H9 (cell line): Measurements from ENCODE around the gene NCKAP5L. TPM values are rescaled to one million over a fixed set of nuclear protein-coding genes. Genes with fewer than 3 reads are reported as not detected.

ENCODE experiments used
- DNase-seq: peaks from one replicate; pipeline ENCODE4 v3.0.0-alpha.2; 2017
- H2AFZ ChIP-seq: one replicate; pipeline ENCODE4 v1.6.1; 2013; ENCODE audit warnings: mild to moderate bottlenecking, low read length, control low read depth, moderate library complexity
- H2AK5ac ChIP-seq: 2 replicates; pipeline ENCODE4 v1.6.1; 2013; ENCODE audit warnings: low read length, control low read depth, mixed read lengths; ENCODE audit not compliant: insufficient read length
- H2BK120ac ChIP-seq: one replicate; pipeline ENCODE4 v1.6.1; 2013; ENCODE audit warnings: low read depth, mild to moderate bottlenecking, low read length, control low read depth, inconsistent platforms; ENCODE audit not compliant: poor library complexity, severe bottlenecking
- H2BK12ac ChIP-seq: 2 replicates; pipeline ENCODE4 v1.6.1; 2013; ENCODE audit warnings: low read length, control low read depth, mixed read lengths, low read depth; ENCODE audit not compliant: insufficient read length
- H2BK15ac ChIP-seq: 2 replicates; pipeline ENCODE4 v1.6.1; 2013; ENCODE audit warnings: low read depth, low read length, control low read depth
- H2BK20ac ChIP-seq: one replicate; pipeline ENCODE4 v1.6.1; 2013; ENCODE audit warnings: low read depth, mild to moderate bottlenecking, low read length, control low read depth, inconsistent platforms; ENCODE audit not compliant: poor library complexity, severe bottlenecking
- H2BK5ac ChIP-seq: 2 replicates; pipeline ENCODE4 v1.6.1; 2013; ENCODE audit warnings: low read length, control low read depth, mixed read lengths; ENCODE audit not compliant: insufficient read length
- H3K14ac ChIP-seq: 2 replicates; pipeline ENCODE4 v1.6.1; 2013; ENCODE audit warnings: low read length, control low read depth; ENCODE audit not compliant: insufficient read depth
- H3K18ac ChIP-seq: 2 replicates; pipeline ENCODE4 v1.6.1; 2013; ENCODE audit warnings: low read depth, mild to moderate bottlenecking, mixed read lengths, low read length, control low read depth; ENCODE audit not compliant: insufficient read length
- H3K23ac ChIP-seq: 2 replicates; pipeline ENCODE4 v1.6.1; 2013; ENCODE audit warnings: low read length, control low read depth, mixed read lengths, low read depth; ENCODE audit not compliant: insufficient read length
- H3K23me2 ChIP-seq: 2 replicates; pipeline ENCODE4 v1.6.1; 2013; ENCODE audit warnings: low read depth, mild to moderate bottlenecking, mixed read lengths, low read length, control low read depth; ENCODE audit not compliant: insufficient read length, poor library complexity, severe bottlenecking
- H3K27ac ChIP-seq: 2 replicates; pipeline ENCODE4 v1.5.1; 2013; ENCODE audit warnings: low read length, control low read depth, mixed read lengths, low read depth; ENCODE audit not compliant: insufficient read length
- H3K27me3 ChIP-seq: 2 replicates; pipeline ENCODE4 v1.6.1; 2013; ENCODE audit warnings: low read length, control low read depth, inconsistent platforms; ENCODE audit not compliant: insufficient read depth
- H3K4ac ChIP-seq: 2 replicates; pipeline ENCODE4 v1.6.1; 2013; ENCODE audit warnings: low read depth, mild to moderate bottlenecking, control low read depth, inconsistent platforms, low read length, moderate library complexity
- H3K4me1 ChIP-seq: 2 replicates; pipeline ENCODE4 v1.6.1; 2013; ENCODE audit warnings: low read length, control low read depth, inconsistent platforms; ENCODE audit not compliant: insufficient read depth
- H3K4me2 ChIP-seq: 2 replicates; pipeline ENCODE4 v1.6.1; 2013; ENCODE audit warnings: low read length, control low read depth, mixed read lengths; ENCODE audit not compliant: insufficient read length, insufficient read depth
- H3K56ac ChIP-seq: 2 replicates; pipeline ENCODE4 v1.6.1; 2013; ENCODE audit warnings: low read depth, mild to moderate bottlenecking, mixed read lengths, low read length, control low read depth; ENCODE audit not compliant: insufficient read length
- H3K79me1 ChIP-seq: 2 replicates; pipeline ENCODE4 v1.6.1; 2013; ENCODE audit warnings: low read depth, mild to moderate bottlenecking, moderate library complexity, low read length, control low read depth, inconsistent platforms; ENCODE audit not compliant: insufficient read depth, poor library complexity, severe bottlenecking
- H3K79me2 ChIP-seq: 2 replicates; pipeline ENCODE4 v1.6.1; 2013; ENCODE audit warnings: low read length, control low read depth, inconsistent platforms; ENCODE audit not compliant: insufficient read depth
- H3K9ac ChIP-seq: 2 replicates; pipeline ENCODE4 v1.6.1; 2013; ENCODE audit warnings: low read length, control low read depth, mixed read lengths; ENCODE audit not compliant: insufficient read length; ENCODE audit errors: extremely low read depth
- H3K9me3 ChIP-seq: one replicate; pipeline ENCODE4 v1.6.1; 2013; ENCODE audit warnings: low read depth, low read length, inconsistent platforms; ENCODE audit not compliant: control insufficient read depth
- H3T11ph ChIP-seq: one replicate; pipeline ENCODE4 v1.6.1; 2013; ENCODE audit warnings: mild to moderate bottlenecking, low read length, control low read depth, inconsistent platforms
- H4K20me1 ChIP-seq: one replicate; pipeline ENCODE4 v1.6.1; 2013; ENCODE audit not compliant: control insufficient read depth, insufficient read length, insufficient read depth
- H4K5ac ChIP-seq: 2 replicates; pipeline ENCODE4 v1.6.1; 2013; ENCODE audit warnings: low read depth, mild to moderate bottlenecking, mixed read lengths, low read length, control low read depth; ENCODE audit not compliant: insufficient read length
- H4K8ac ChIP-seq: replicated peaks from 2 replicates; pipeline ENCODE4 v1.6.1; 2013; ENCODE audit warnings: low read length, control low read depth, mixed read lengths, low read depth; ENCODE audit not compliant: insufficient read length
- H4K91ac ChIP-seq: 2 replicates; pipeline ENCODE4 v1.6.1; 2013; ENCODE audit warnings: low read depth, mild to moderate bottlenecking, moderate library complexity, mixed read lengths, low read length, control low read depth; ENCODE audit not compliant: insufficient read length
- H3K27ac Mint-ChIP-seq, 3 experiments: 2 replicates in 2 of 3; 3 replicates in 1 of 3; pipeline ENCODE4 v1.8.0; 2020 to 2021; ENCODE audit warnings: mixed read lengths in 3 of 3, mild to moderate bottlenecking in 1 of 3, moderate library complexity in 1 of 3
- H3K27me3 Mint-ChIP-seq: 2 replicates; pipeline ENCODE4 v1.8.0; 2021; ENCODE audit warnings: low read depth, mild to moderate bottlenecking, moderate library complexity, mixed read lengths
- H3K36me3 Mint-ChIP-seq, 3 experiments: 2 replicates in 2 of 3; 3 replicates in 1 of 3; pipeline ENCODE4 v1.8.0; 2020 to 2021; ENCODE audit warnings: low read depth in 3 of 3, mixed read lengths in 3 of 3; ENCODE audit not compliant: insufficient read depth in 1 of 3
- H3K4me1 Mint-ChIP-seq, 2 experiments: 2 replicates each; pipeline ENCODE4 v1.8.0; 2020; ENCODE audit warnings: mixed read lengths in 2 of 2
- H3K4me3 Mint-ChIP-seq, 2 experiments: 2 replicates in 1 of 2; 3 replicates in 1 of 2; pipeline ENCODE4 v1.8.0; 2020 to 2021; ENCODE audit warnings: mild to moderate bottlenecking in 2 of 2, mixed read lengths in 2 of 2, moderate library complexity in 1 of 2
- H3K9me3 Mint-ChIP-seq, 2 experiments: 2 replicates in 1 of 2; 3 replicates in 1 of 2; pipeline ENCODE4 v1.8.0; 2020; ENCODE audit warnings: mild to moderate bottlenecking in 2 of 2, mixed read lengths in 2 of 2, moderate library complexity in 1 of 2
- WGBS: extraction: QIAGEN DNeasy Blood & Tissue Kit; methylation state at CpG from one replicate; pipeline ENCODE4 v1.1.7; 2013; ENCODE audit warnings: missing lambda C conversion rate, low lambda C conversion rate, mixed read lengths; ENCODE audit not compliant: insufficient read length; ENCODE audit errors: extremely low coverage; 5-methylcytosine and 5-hydroxymethylcytosine counted together
- total RNA-seq: library from RNA; stranded (reverse); gene quantifications from 2 replicates; pipeline ENCODE4 v1.2.1, GENCODE V29; 2021
- TF ChIP-seq, protein P1 (sequence below): fragments of 200-600 bp; sonication (generic); conservative IDR thresholded peaks from 3 replicates; pipeline ENCODE4 v1.8.0; 2021; ENCODE audit warnings: antibody characterized with exemption, mild to moderate bottlenecking

NCKAP5L gene
- total RNA-seq, 1 experiment from 2014 or later = 27.7 TPM

DNA sequence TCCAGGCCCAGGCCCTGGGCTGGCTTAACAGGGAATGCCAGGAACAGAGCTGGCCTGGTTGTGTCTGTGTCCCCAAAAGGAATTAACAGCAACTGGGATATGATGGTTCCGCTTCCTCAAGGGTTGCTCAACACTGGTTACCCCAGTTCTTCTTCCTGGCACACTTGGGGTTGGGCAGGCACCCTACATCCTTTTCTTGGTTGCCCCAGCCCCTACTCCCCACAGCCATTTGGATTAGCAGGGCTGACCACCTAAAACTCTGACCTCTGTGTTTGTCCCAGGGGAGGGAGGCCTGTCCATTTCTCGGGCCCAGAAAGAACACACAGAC is 30.8 kb downstream of the NCKAP5L start:
- no peak overlapping the region for H2BK12ac ChIP-seq
- no peak overlapping the region for H3K27ac ChIP-seq
- H3K4ac ChIP-seq = no peak overlapping the region
- H3K14ac ChIP-seq = no peak overlapping the region
- peaks cover 10 to 38% (median 15%) of the 10 kb centered on the region in 3 experiments for H3K36me3 Mint-ChIP-seq
- no peak overlapping the region for H2BK20ac ChIP-seq
- no peak overlapping the region for H3K56ac ChIP-seq
- H2AK5ac ChIP-seq = no peak overlapping the region
- H4K5ac ChIP-seq = no peak overlapping the region
- H2AFZ ChIP-seq = no peak overlapping the region
- H2BK5ac ChIP-seq = no peak overlapping the region
- H3K4me1 ChIP-seq = no peaks in the 10 kb centered on the region
- H3K4me2 ChIP-seq = no peak overlapping the region
- H3K23me2 ChIP-seq = no peaks in the 10 kb centered on the region
- H3K4me3 Mint-ChIP-seq = no peak overlapping the region
- no peak overlapping the region for H3K23ac ChIP-seq
- H4K8ac ChIP-seq = no peak overlapping the region
- no CpG with 5 or more reads among the region's 2 CpGs for WGBS
- no peaks in the 10 kb centered on the region for H3K9me3 ChIP-seq
- no peak overlapping the region for H2BK15ac ChIP-seq
- no peak overlapping the region for H3K27ac Mint-ChIP-seq
- no peaks in the 10 kb centered on the region for H3K4me1 Mint-ChIP-seq
- no peak overlapping the region for H2BK120ac ChIP-seq
- no peak overlapping the region for H3K9ac ChIP-seq
- no peak overlapping the region for H4K91ac ChIP-seq
- no peak overlapping the region for H3T11ph ChIP-seq
- H3K18ac ChIP-seq = no peak overlapping the region
- H4K20me1 ChIP-seq = no peaks in the 10 kb centered on the region
- H3K27me3 ChIP-seq = no peaks in the 10 kb centered on the region
- TF ChIP-seq, protein P1, sequence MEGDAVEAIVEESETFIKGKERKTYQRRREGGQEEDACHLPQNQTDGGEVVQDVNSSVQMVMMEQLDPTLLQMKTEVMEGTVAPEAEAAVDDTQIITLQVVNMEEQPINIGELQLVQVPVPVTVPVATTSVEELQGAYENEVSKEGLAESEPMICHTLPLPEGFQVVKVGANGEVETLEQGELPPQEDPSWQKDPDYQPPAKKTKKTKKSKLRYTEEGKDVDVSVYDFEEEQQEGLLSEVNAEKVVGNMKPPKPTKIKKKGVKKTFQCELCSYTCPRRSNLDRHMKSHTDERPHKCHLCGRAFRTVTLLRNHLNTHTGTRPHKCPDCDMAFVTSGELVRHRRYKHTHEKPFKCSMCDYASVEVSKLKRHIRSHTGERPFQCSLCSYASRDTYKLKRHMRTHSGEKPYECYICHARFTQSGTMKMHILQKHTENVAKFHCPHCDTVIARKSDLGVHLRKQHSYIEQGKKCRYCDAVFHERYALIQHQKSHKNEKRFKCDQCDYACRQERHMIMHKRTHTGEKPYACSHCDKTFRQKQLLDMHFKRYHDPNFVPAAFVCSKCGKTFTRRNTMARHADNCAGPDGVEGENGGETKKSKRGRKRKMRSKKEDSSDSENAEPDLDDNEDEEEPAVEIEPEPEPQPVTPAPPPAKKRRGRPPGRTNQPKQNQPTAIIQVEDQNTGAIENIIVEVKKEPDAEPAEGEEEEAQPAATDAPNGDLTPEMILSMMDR = no peak
- no peaks in the 10 kb centered on the region for H3K9me3 Mint-ChIP-seq
- no peaks in the 10 kb centered on the region for H3K27me3 Mint-ChIP-seq
- no peaks in the 10 kb centered on the region for H3K79me1 ChIP-seq
- no peaks in the 10 kb centered on the region for H3K79me2 ChIP-seq
- DNase-seq = no peak
